HG02938 (cell line): ENCODE data around the gene RNGTT.
"Not testable (repeated sequence)": the region's sequence is repeated elsewhere in the genome, so short reads cannot be mapped to it uniquely, and the experiment has no call there.

Experiments used
- ATAC-seq: cut with Tn5 transposase; IDR thresholded peaks from one replicate; pipeline ENCODE4 v1.9.1; 2021; ENCODE audit warnings: mild to moderate bottlenecking, moderate library complexity; ENCODE audit not compliant: unreplicated experiment

RNGTT gene

GRCh38 chr6:88741071-88741470 is 222.3 kb downstream of the RNGTT start:
- no peak for ATAC-seq

GRCh38 chr6:88734544-88734943 is 228.9 kb downstream of the RNGTT start:
- no peak for ATAC-seq

- no peak for ATAC-seq
Measured at GRCh38 chr6:88730611-88731011, 232.8 kb downstream of the RNGTT start.

GRCh38 chr6:88728756-88729155 is 234.7 kb downstream of the RNGTT start:
- ATAC-seq = no peak

GRCh38 chr6:88726409-88726808 is 237.0 kb downstream of the RNGTT start:
- ATAC-seq = not testable (repeated sequence)

GRCh38 chr6:88725111-88725975 is 238.1 kb downstream of the RNGTT start:
- no peak for ATAC-seq

- ATAC-seq = no peak
Measured at GRCh38 chr6:88722686-88723085, 240.7 kb downstream of the RNGTT start.

- ATAC-seq = not testable (repeated sequence)
Measured at GRCh38 chr6:88716399-88716798, 247.0 kb downstream of the RNGTT start.

GRCh38 chr6:88712243-88712936 is 251.0 kb downstream of the RNGTT start:
- ATAC-seq = no peak

GRCh38 chr6:88709819-88710246 is 253.6 kb downstream of the RNGTT start:
- ATAC-seq = no peak

GRCh38 chr6:88708197-88708744 is 255.1 kb downstream of the RNGTT start:
- no peak for ATAC-seq

- peak; percentile 94 for ATAC-seq
Measured at GRCh38 chr6:88705601-88706000, 257.8 kb downstream of the RNGTT start.

GRCh38 chr6:88704980-88705379 is 258.4 kb downstream of the RNGTT start:
- ATAC-seq = no peak

GRCh38 chr6:88702956-88703556 is 260.4 kb downstream of the RNGTT start:
- ATAC-seq = no peak

- ATAC-seq = no peak
Measured at GRCh38 chr6:88698661-88699060, 264.8 kb downstream of the RNGTT start.

GRCh38 chr6:88695937-88696336 is 267.5 kb downstream of the RNGTT start:
- no peak for ATAC-seq

GRCh38 chr6:88683734-88684133 is 279.7 kb downstream of the RNGTT start:
- ATAC-seq = no peak

- ATAC-seq = no peak
Measured at GRCh38 chr6:88680654-88681053, 282.8 kb downstream of the RNGTT start.

- ATAC-seq = no peak
Measured at GRCh38 chr6:88679841-88680240, 283.6 kb downstream of the RNGTT start.

- ATAC-seq = no peak
Measured at GRCh38 chr6:88677356-88677755, 286.1 kb downstream of the RNGTT start.

- ATAC-seq = no peak
Measured at GRCh38 chr6:88671624-88672023, 291.8 kb downstream of the RNGTT start.
